ENCODE measurements around the gene BFSP2. TPM values are rescaled to one million over a fixed set of nuclear protein-coding genes. Genes with fewer than 3 reads are reported as not detected.

The BFSP2 gene
- total and polyA plus RNA-seq, 2 donors (not counting 3 experiments of a cell fraction or from before 2014, with no cell fraction given), result not detected

DNA sequence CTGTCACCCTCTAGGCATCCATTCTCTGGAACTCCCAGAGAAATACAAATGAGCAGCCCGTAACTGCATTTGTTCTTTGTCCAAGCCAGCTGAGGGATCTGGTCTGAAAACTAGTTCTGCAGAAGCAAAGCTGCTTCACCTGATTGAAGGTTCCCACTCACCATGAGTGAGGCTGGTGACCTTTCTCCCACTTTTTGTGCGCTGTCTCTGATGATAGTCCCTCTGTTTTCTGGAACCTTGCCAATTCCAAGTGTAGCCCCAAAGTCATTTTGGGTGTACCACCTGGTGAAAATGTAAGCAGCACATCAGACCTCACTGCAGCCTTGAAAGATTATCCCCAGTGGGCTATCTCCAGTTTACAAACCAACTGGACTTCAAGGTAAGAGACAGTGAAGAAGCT is 39.4 kb upstream of the BFSP2 start:
- H3K9me1 ChIP-seq (replicated peaks; ENCODE audit: control insufficient read depth, extremely low read depth, insufficient read depth, low read length), result no peaks in the 10 kb centered on the region
- no peak for TF ChIP-seq MYC (IDR thresholded peaks at IDR 0.05; ENCODE audit: low read depth, low read length)
- no peak for TF ChIP-seq POLR2AphosphoS5 (IDR thresholded peaks at IDR 0.05; ENCODE audit: insufficient read depth, low read depth, low read length)
- TF ChIP-seq, protein P1, sequence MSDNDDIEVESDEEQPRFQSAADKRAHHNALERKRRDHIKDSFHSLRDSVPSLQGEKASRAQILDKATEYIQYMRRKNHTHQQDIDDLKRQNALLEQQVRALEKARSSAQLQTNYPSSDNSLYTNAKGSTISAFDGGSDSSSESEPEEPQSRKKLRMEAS (IDR thresholded peaks at IDR 0.05; ENCODE audit: insufficient read depth, insufficient read length), result no peak
- no peak for TF ChIP-seq POLR2A (IDR thresholded peaks at IDR 0.05; ENCODE audit: low read depth, low read length)
- no peak for TF ChIP-seq EZH2 (IDR thresholded peaks at IDR 0.05; ENCODE audit: borderline replicate concordance, low read depth, low read length, severe bottlenecking)
- no peak for TF ChIP-seq JUN (IDR thresholded peaks at IDR 0.05; ENCODE audit: borderline replicate concordance, insufficient read depth, insufficient read length, low read depth)
- TF ChIP-seq, protein P2, sequence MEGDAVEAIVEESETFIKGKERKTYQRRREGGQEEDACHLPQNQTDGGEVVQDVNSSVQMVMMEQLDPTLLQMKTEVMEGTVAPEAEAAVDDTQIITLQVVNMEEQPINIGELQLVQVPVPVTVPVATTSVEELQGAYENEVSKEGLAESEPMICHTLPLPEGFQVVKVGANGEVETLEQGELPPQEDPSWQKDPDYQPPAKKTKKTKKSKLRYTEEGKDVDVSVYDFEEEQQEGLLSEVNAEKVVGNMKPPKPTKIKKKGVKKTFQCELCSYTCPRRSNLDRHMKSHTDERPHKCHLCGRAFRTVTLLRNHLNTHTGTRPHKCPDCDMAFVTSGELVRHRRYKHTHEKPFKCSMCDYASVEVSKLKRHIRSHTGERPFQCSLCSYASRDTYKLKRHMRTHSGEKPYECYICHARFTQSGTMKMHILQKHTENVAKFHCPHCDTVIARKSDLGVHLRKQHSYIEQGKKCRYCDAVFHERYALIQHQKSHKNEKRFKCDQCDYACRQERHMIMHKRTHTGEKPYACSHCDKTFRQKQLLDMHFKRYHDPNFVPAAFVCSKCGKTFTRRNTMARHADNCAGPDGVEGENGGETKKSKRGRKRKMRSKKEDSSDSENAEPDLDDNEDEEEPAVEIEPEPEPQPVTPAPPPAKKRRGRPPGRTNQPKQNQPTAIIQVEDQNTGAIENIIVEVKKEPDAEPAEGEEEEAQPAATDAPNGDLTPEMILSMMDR (IDR thresholded peaks at IDR 0.05; ENCODE audit: extremely low read depth in 1 of 2, insufficient read depth in 1 of 2, low read depth in 1 of 2, low read length in 2 of 2), result no peak
- TF ChIP-seq GATA2 (IDR thresholded peaks at IDR 0.05; ENCODE audit: insufficient read depth, insufficient read length, low read depth, low read length), result no peak
- no peak for TF ChIP-seq FOS (IDR thresholded peaks at IDR 0.05; ENCODE audit: borderline replicate concordance, insufficient read depth, low read length)
- intact Hi-C loops (cut with micrococcal nuclease), result no loop called here
- dilution Hi-C loops (cut with MboI; ENCODE audit: extremely low pct_ligation_motif_present, low sequenced_read_pairs), result no loop called here
- H3K27ac ChIP-seq (ENCODE audit: insufficient read depth, low read depth, low read length), result no peak overlapping the region
- H3K4me3 ChIP-seq (replicated peaks in 1 of 3; ENCODE audit: insufficient read depth in 1 of 3, low read depth in 1 of 3, low read length in 3 of 3), result no peak overlapping the region
- H3K9me3 ChIP-seq (replicated peaks; ENCODE audit: control insufficient read depth, insufficient read depth, low read length), result no peaks in the 10 kb centered on the region
- no peaks in the 10 kb centered on the region for H4K20me1 ChIP-seq (replicated peaks; ENCODE audit: control insufficient read depth, extremely low read depth, insufficient read depth, low read length)
- BruUV-seq (replicated peaks), result no TSS peak
- H3K4me1 ChIP-seq (ENCODE audit: control insufficient read depth, extremely low read depth, insufficient read depth, low read length), result no peaks in the 10 kb centered on the region
- no peak overlapping the region for H2AFZ ChIP-seq (ENCODE audit: low read depth, low read length)
- no peaks in the 10 kb centered on the region for H3K79me2 ChIP-seq (ENCODE audit: control insufficient read depth, insufficient read depth, low read length)
- H3K36me3 ChIP-seq (ENCODE audit: control insufficient read depth in 2 of 2, extremely low read depth in 1 of 2, insufficient read depth in 2 of 2, low read length in 2 of 2), result no peaks in the 10 kb centered on the region
- FAIRE-seq (no peak), DNase-seq (ENCODE audit: low read depth, low spot score) (no peak)
- ChIA-PET POLR2A (no interaction called here), CTCF (interaction anchor here (0.6 kb wide), 1 partner anchor 319 kb away, joined by 3 read pairs; no protein-coding TSS in a partner anchor)
- no peak overlapping the region for H3K4me2 ChIP-seq (ENCODE audit: insufficient read depth, low read length)
- H3K27me3 ChIP-seq (ENCODE audit: control insufficient read depth in 2 of 2, insufficient read depth in 2 of 2, low read length in 2 of 2), result peaks cover 3 to 6% of the 10 kb centered on the region in 2 experiments
- no peak overlapping the region for H3K9ac ChIP-seq (replicated peaks; ENCODE audit: extremely low read depth, insufficient read depth, low read length)
